ENCODE results near the gene TGFBR3L. TPM values are rescaled to one million over a fixed set of nuclear protein-coding genes. Genes with fewer than 3 reads are reported as not detected.

The TGFBR3L gene
- total and polyA plus RNA-seq, 2 of the 13 experiments (the other 11 are each of a cell fraction or from before 2014, with no cell fraction given) = 0.20 to 1.0 TPM

- TF ChIP-seq TRAFD1 (CRISPR knock-in tag; IDR thresholded peaks at IDR 0.05; ENCODE audit: borderline replicate concordance) (no peak), SP2 (CRISPR knock-in tag; IDR thresholded peaks at IDR 0.05) (0 out of 2 replicates have a peak, but pooled peaks have one; percentile 31), HMGXB3 (CRISPR knock-in tag; IDR thresholded peaks at IDR 0.05; ENCODE audit: borderline replicate concordance) (no peak), ZBTB8A (CRISPR knock-in tag; IDR thresholded peaks at IDR 0.05; ENCODE audit: borderline replicate concordance, low read depth) (no peak), JARID2 (CRISPR knock-in tag; IDR thresholded peaks at IDR 0.05; ENCODE audit: insufficient replicate concordance) (no peak), PCBP1 (IDR thresholded peaks at IDR 0.05; ENCODE audit: borderline replicate concordance, low read depth, low read length) (no peak), ZBTB20 (CRISPR knock-in tag; IDR thresholded peaks at IDR 0.05; ENCODE audit: borderline replicate concordance, low read depth) (no peak), ADNP (CRISPR knock-in tag; IDR thresholded peaks at IDR 0.05) (no peak), RARG (CRISPR knock-in tag; IDR thresholded peaks at IDR 0.05; ENCODE audit: low read depth) (no peak), ATM (IDR thresholded peaks at IDR 0.05; ENCODE audit: borderline replicate concordance) (no peak), ZNF784 (CRISPR knock-in tag; IDR thresholded peaks at IDR 0.05; ENCODE audit: borderline replicate concordance) (peak; percentile 82), RFXANK (CRISPR knock-in tag; IDR thresholded peaks at IDR 0.05) (no peak), ZNF333 (CRISPR knock-in tag; IDR thresholded peaks at IDR 0.05; ENCODE audit: borderline replicate concordance) (no peak), NR3C1 (CRISPR knock-in tag; IDR thresholded peaks at IDR 0.05) (no peak), NBN (conservative IDR thresholded peaks at IDR 0.05) (no peak), SMAD1 (CRISPR knock-in tag; IDR thresholded peaks at IDR 0.05; ENCODE audit: borderline replicate concordance, low read depth) (no peak), ZNF331 (CRISPR knock-in tag; IDR thresholded peaks at IDR 0.05) (peak; percentile 16; the same call in 1 of the 2 replicates), NFYC (CRISPR knock-in tag; IDR thresholded peaks at IDR 0.05) (no peak), SATB2 (CRISPR knock-in tag; IDR thresholded peaks at IDR 0.05) (0 out of 2 replicates have a peak, but pooled peaks have one; percentile 48), KDM4B (CRISPR knock-in tag; IDR thresholded peaks at IDR 0.05) (no peak), CTCF (CRISPR knock-in tag; IDR thresholded peaks at IDR 0.05) (peak; percentile 39), ZNF558 (CRISPR knock-in tag; IDR thresholded peaks at IDR 0.05; ENCODE audit: borderline replicate concordance) (peak; percentile 68; the same call in 1 of the 2 replicates)
Observed at GRCh38 chr19:7918615-7919421, 4.2 kb downstream of the TGFBR3L start (continued).

Data from HepG2 (cell line).